ENCODE measurements around the gene LSAMP. TPM values are rescaled to one million over a fixed set of nuclear protein-coding genes. Genes with fewer than 3 reads are reported as not detected.

LSAMP gene
- total RNA-seq, 1 donor from 2014 or later, result 1.1 TPM

- Mint-ChIP-seq H3K9me3 (ENCODE audit: low read depth) (no peaks in the 10 kb centered on the region), H3K4me3 (ENCODE audit: unreplicated experiment) (no peak overlapping the region), H3K4me1 (ENCODE audit: low read depth) (peaks cover 18% of the 10 kb centered on the region), H3K27me3 (ENCODE audit: low read depth) (no peaks in the 10 kb centered on the region), H3K36me3 (ENCODE audit: low read depth) (no peaks in the 10 kb centered on the region), H3K27ac (ENCODE audit: unreplicated experiment) (no peak overlapping the region)
- TF ChIP-seq CTCF (IDR thresholded peaks at IDR 0.05), result no peak
- no peak for DNase-seq (ENCODE audit: low spot score)
Observed at GRCh38 chr3:116254541-116254940, 190.7 kb downstream of the LSAMP start.

DNA sequence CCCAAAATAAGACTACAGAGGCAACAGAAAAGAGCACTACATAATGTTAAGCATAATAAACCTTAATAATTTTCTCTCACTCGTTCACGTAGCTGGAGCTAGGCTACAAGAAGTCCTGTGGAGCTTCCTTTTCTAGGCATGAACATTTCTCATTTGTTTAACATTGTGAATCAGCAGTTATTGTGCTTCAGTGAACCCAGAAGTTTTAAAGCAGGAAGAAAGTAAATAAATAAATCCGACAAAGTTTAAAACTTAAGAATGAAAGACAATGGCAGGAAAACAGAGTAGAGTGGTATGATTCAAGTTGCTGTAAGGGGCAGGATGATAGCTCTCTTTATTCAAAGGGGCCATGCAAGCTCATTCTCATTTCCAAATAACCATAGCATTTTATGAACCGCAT lies 191.8 kb downstream of the LSAMP start:
- Mint-ChIP-seq H3K27ac (ENCODE audit: unreplicated experiment) (no peak overlapping the region), H3K4me3 (ENCODE audit: unreplicated experiment) (no peak overlapping the region), H3K9me3 (ENCODE audit: low read depth) (no peaks in the 10 kb centered on the region), H3K4me1 (ENCODE audit: low read depth) (peaks cover 18% of the 10 kb centered on the region), H3K36me3 (ENCODE audit: low read depth) (no peaks in the 10 kb centered on the region), H3K27me3 (ENCODE audit: low read depth) (no peaks in the 10 kb centered on the region)
- DNase-seq (ENCODE audit: low spot score), result no peak
- TF ChIP-seq CTCF (IDR thresholded peaks at IDR 0.05), result no peak

DNA sequence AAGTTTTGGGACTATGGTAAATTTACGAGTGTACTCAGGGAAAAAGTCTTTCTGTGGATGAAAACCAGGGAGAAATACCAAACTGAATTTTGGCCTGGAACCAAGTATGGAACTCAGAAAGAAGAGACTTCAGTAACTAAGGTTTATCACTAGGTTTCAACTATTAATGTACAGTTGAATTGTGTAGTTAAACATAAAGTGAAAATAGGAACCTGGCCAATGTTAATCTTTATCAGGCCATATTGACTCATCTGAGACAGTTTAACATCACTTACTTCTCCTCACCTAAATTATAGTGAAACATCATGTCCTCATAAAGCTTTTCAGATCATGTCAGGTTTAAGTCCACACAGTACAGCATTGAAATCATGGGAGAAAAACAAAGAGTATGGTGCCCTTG lies 197.7 kb downstream of the LSAMP start:
- Mint-ChIP-seq H3K27ac (ENCODE audit: unreplicated experiment) (no peak overlapping the region), H3K27me3 (ENCODE audit: low read depth) (no peaks in the 10 kb centered on the region), H3K4me3 (ENCODE audit: unreplicated experiment) (no peak overlapping the region), H3K36me3 (ENCODE audit: low read depth) (no peaks in the 10 kb centered on the region), H3K9me3 (ENCODE audit: low read depth) (no peaks in the 10 kb centered on the region), H3K4me1 (ENCODE audit: low read depth) (no peaks in the 10 kb centered on the region)
- no peak for TF ChIP-seq CTCF (IDR thresholded peaks at IDR 0.05)
- no peak for DNase-seq (ENCODE audit: low spot score)

- no peak for TF ChIP-seq CTCF (IDR thresholded peaks at IDR 0.05)
- no peak for DNase-seq (ENCODE audit: low spot score)
- Mint-ChIP-seq H3K27me3 (ENCODE audit: low read depth) (no peaks in the 10 kb centered on the region), H3K4me1 (ENCODE audit: low read depth) (no peaks in the 10 kb centered on the region), H3K36me3 (ENCODE audit: low read depth) (no peaks in the 10 kb centered on the region), H3K4me3 (ENCODE audit: unreplicated experiment) (no peak overlapping the region), H3K27ac (ENCODE audit: unreplicated experiment) (no peak overlapping the region), H3K9me3 (ENCODE audit: low read depth) (no peaks in the 10 kb centered on the region)
Observed at GRCh38 chr3:116246406-116246980, 198.8 kb downstream of the LSAMP start.

DNA sequence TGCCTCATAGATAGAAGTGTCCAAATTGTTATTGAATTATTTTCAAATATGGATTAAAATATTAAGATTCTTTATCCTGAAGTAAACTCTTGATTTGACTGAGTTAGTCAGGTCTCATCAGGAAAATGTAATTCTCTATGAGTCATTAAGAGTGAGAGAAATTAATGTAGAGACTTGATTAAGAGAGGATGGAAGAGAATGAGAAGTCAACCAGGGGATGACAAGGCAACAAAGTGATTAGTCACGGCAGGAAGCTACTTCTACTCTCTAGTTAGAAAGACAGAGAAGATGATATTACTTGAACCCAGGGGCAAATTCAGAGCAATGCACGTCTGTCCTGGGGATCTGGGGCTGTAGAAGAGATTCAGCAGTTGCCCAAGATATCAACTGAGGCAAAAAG lies 202.5 kb downstream of the LSAMP start:
- Mint-ChIP-seq H3K36me3 (ENCODE audit: low read depth) (no peaks in the 10 kb centered on the region), H3K27ac (ENCODE audit: unreplicated experiment) (no peak overlapping the region), H3K9me3 (ENCODE audit: low read depth) (no peaks in the 10 kb centered on the region)

More for the DNA sequence above, 202.5 kb downstream of the LSAMP start:
- TF ChIP-seq CTCF (IDR thresholded peaks at IDR 0.05), result no peak
- H3K27me3 Mint-ChIP-seq (ENCODE audit: low read depth), result no peaks in the 10 kb centered on the region
- no peak for DNase-seq (ENCODE audit: low spot score)
- no peaks in the 10 kb centered on the region for H3K4me1 Mint-ChIP-seq (ENCODE audit: low read depth)
- H3K4me3 Mint-ChIP-seq (ENCODE audit: unreplicated experiment), result no peak overlapping the region
